ENCODE measurements around the gene HMGCR. TPM values are rescaled to one million over a fixed set of nuclear protein-coding genes. Genes with fewer than 3 reads are reported as not detected.

The HMGCR gene
- total and polyA plus RNA-seq, 2 of the 8 experiments (the other 6 are each of a cell fraction or from before 2014, with no cell fraction given): 45.8 to 199 TPM

GRCh38 chr5:75338408-75338807 is 1.4 kb downstream of the HMGCR start (continued):
- TF ChIP-seq NRF1 (IDR thresholded peaks at IDR 0.05; ENCODE audit: low read depth, low read length) (no peak), SAP30 (IDR thresholded peaks at IDR 0.05; ENCODE audit: insufficient read depth, insufficient replicate concordance, low read length) (no peak), GTF2F1 (IDR thresholded peaks at IDR 0.05; ENCODE audit: borderline replicate concordance, low read depth, low read length) (no peak)
